Spleen (tissue), 7 donors: Measurements from ENCODE around the gene TNRC18.

Experiments
- CTCF ChIP-seq, 11 experiments: fragments of 200-600 bp in 7 of 11; fragments of 450-650 bp in 4 of 11; sonication (generic) in 4 of 11; IDR thresholded peaks in 8 of 11; conservative IDR thresholded peaks in 3 of 11; 1 replicate in 7 of 11; 2 replicates in 4 of 11; pipeline versions ENCODE4 v1.4.0 to v1.8.0; 2016 to 2021; ENCODE audit warnings: antibody characterized with exemption in 11 of 11, inconsistent platforms in 4 of 11, mild to moderate bottlenecking in 1 of 11
- POLR2A ChIP-seq, 3 donors: fragments of 450-650 bp; IDR thresholded peaks; one replicate each; pipeline ENCODE4 v1.5.1; 2017; ENCODE audit warnings: antibody characterized with exemption in 3 of 3, mild to moderate bottlenecking in 1 of 3
- donor health status: DM: no; HTN: no; CAD: no; lungs with moderate emphysema.
- donor health status: DM: no; HTN: no; CAD: no.
- donor health status: DM: no; HTN: no; CAD: no.

- TF ChIP-seq CTCF (IDR thresholded peaks at IDR 0.05 in 8 of 11, conservative IDR thresholded peaks at IDR 0.05 in 3 of 11) (no peak), POLR2A (IDR thresholded peaks at IDR 0.05) (no peak)
Observed at GRCh38 chr7:5388905-5389433, 34.7 kb downstream of the TNRC18 start.
